Neural cell (in vitro differentiated cells): Measurements from ENCODE around the gene CLIC2.
"Not testable (repeated sequence)": the region's sequence is repeated elsewhere in the genome, so short reads cannot be mapped to it uniquely, and the experiment has no call there.

ENCODE experiments used
- EZH2 ChIP-seq: fragments of 200-600, 300-800 bp; shearing (Covaris generic), sonication (generic); IDR thresholded peaks from 2 replicates; pipeline ENCODE4 v1.6.1; 2014; ENCODE audit warnings: antibody characterized with exemption, low read length, borderline replicate concordance, mild to moderate bottlenecking; ENCODE audit not compliant: insufficient read depth, poor library complexity, severe bottlenecking
- POLR2AphosphoS5 ChIP-seq: IDR thresholded peaks from 2 replicates; pipeline ENCODE4 v1.6.1; 2012
- RAD21 ChIP-seq: fragments of 450-650 bp; conservative IDR thresholded peaks from 2 replicates; pipeline ENCODE4 v1.6.1; 2014; ENCODE audit warnings: antibody characterized with exemption, mild to moderate bottlenecking, moderate library complexity
- TF ChIP-seq, protein P1 (sequence below): fragments of 450-650 bp; IDR thresholded peaks from 2 replicates; pipeline ENCODE4 v1.5.1; 2014; ENCODE audit warnings: antibody characterized with exemption, mild to moderate bottlenecking, moderate library complexity; ENCODE audit not compliant: poor library complexity, severe bottlenecking
- TF ChIP-seq, protein P2 (sequence below): IDR thresholded peaks from 2 replicates; pipeline ENCODE4 v1.6.1; 2012; ENCODE audit warnings: borderline replicate concordance

DNA sequence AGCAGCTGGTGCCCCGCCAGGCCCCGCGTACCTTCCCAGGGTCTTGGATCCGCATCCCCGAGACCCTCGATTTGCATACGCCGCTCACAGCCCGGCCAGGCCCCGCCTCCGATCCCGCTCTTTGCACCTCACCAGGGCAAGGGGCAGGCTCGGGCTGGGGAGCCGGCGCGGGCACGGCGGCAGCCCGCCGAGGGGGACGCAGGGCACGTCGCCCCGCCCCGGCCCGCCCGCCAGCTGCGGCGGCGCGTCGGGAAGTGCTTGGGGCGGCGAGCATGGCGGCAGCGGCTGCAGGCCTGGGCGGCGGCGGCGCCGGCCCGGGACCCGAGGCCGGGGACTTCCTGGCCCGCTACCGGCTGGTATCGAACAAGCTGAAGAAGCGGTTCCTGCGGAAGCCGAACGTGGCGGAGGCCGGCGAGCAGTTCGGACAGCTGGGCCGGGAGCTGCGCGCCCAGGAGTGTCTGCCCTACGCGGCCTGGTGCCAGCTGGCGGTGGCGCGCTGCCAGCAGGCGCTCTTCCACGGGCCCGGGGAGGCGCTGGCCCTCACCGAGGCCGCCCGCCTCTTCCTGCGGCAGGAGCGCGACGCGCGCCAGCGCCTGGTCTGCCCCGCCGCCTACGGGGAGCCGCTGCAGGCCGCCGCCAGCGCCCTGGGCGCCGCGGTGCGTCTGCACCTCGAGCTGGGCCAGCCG lies 47.6 kb upstream of the CLIC2 start, which contains the start of gene F8A2:
- not testable (repeated sequence) for TF ChIP-seq EZH2, POLR2AphosphoS5, RAD21
- TF ChIP-seq, protein P1, sequence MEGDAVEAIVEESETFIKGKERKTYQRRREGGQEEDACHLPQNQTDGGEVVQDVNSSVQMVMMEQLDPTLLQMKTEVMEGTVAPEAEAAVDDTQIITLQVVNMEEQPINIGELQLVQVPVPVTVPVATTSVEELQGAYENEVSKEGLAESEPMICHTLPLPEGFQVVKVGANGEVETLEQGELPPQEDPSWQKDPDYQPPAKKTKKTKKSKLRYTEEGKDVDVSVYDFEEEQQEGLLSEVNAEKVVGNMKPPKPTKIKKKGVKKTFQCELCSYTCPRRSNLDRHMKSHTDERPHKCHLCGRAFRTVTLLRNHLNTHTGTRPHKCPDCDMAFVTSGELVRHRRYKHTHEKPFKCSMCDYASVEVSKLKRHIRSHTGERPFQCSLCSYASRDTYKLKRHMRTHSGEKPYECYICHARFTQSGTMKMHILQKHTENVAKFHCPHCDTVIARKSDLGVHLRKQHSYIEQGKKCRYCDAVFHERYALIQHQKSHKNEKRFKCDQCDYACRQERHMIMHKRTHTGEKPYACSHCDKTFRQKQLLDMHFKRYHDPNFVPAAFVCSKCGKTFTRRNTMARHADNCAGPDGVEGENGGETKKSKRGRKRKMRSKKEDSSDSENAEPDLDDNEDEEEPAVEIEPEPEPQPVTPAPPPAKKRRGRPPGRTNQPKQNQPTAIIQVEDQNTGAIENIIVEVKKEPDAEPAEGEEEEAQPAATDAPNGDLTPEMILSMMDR, result not testable (repeated sequence)
- TF ChIP-seq, protein P2, sequence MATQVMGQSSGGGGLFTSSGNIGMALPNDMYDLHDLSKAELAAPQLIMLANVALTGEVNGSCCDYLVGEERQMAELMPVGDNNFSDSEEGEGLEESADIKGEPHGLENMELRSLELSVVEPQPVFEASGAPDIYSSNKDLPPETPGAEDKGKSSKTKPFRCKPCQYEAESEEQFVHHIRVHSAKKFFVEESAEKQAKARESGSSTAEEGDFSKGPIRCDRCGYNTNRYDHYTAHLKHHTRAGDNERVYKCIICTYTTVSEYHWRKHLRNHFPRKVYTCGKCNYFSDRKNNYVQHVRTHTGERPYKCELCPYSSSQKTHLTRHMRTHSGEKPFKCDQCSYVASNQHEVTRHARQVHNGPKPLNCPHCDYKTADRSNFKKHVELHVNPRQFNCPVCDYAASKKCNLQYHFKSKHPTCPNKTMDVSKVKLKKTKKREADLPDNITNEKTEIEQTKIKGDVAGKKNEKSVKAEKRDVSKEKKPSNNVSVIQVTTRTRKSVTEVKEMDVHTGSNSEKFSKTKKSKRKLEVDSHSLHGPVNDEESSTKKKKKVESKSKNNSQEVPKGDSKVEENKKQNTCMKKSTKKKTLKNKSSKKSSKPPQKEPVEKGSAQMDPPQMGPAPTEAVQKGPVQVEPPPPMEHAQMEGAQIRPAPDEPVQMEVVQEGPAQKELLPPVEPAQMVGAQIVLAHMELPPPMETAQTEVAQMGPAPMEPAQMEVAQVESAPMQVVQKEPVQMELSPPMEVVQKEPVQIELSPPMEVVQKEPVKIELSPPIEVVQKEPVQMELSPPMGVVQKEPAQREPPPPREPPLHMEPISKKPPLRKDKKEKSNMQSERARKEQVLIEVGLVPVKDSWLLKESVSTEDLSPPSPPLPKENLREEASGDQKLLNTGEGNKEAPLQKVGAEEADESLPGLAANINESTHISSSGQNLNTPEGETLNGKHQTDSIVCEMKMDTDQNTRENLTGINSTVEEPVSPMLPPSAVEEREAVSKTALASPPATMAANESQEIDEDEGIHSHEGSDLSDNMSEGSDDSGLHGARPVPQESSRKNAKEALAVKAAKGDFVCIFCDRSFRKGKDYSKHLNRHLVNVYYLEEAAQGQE, result not testable (repeated sequence)
